SU-DHL-6 (cell line): Measurements from ENCODE around the gene KCNJ12.
"Not testable (repeated sequence)": the region's sequence is repeated elsewhere in the genome, so short reads cannot be mapped to it uniquely, and the experiment has no call there.

Experiments
- EZH2phosphoT487 ChIP-seq: fragments of 200-600 bp; sonication (generic), shearing (Covaris generic); conservative IDR thresholded peaks from 2 replicates; pipeline ENCODE4 v1.6.1; 2018; ENCODE audit warnings: mild to moderate bottlenecking, antibody characterized with exemption, low read length, moderate library complexity, mixed read lengths
- TF ChIP-seq, protein P1 (sequence below): fragments of 200-600 bp; sonication (generic); IDR thresholded peaks from one replicate; pipeline ENCODE4 v1.5.1; 2017; ENCODE audit warnings: antibody characterized with exemption, mild to moderate bottlenecking, low read length, moderate library complexity; ENCODE audit not compliant: insufficient read depth, poor library complexity, severe bottlenecking

DNA sequence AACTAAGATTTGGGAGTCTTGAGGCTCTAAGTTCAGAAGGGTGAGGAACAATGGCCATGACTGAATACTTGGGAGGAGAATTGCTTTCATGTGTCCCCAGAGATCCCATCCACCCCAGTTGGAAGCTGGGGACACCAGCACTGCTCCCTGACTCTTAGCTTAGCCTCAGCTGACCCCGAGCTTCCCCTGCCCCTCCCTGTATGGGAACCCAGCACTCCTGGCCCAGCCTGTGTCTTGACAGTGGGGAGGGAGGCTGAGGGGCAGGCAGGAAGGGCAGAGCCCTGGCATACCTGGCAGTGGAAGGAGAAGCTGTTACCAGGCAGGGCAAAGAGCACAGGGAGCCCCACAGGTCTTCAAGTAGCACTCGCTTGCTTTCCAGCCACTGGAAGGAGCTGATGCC lies 58.8 kb downstream of the KCNJ12 start:
- TF ChIP-seq, protein P1, sequence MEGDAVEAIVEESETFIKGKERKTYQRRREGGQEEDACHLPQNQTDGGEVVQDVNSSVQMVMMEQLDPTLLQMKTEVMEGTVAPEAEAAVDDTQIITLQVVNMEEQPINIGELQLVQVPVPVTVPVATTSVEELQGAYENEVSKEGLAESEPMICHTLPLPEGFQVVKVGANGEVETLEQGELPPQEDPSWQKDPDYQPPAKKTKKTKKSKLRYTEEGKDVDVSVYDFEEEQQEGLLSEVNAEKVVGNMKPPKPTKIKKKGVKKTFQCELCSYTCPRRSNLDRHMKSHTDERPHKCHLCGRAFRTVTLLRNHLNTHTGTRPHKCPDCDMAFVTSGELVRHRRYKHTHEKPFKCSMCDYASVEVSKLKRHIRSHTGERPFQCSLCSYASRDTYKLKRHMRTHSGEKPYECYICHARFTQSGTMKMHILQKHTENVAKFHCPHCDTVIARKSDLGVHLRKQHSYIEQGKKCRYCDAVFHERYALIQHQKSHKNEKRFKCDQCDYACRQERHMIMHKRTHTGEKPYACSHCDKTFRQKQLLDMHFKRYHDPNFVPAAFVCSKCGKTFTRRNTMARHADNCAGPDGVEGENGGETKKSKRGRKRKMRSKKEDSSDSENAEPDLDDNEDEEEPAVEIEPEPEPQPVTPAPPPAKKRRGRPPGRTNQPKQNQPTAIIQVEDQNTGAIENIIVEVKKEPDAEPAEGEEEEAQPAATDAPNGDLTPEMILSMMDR: not testable (repeated sequence)
- not testable (repeated sequence) for TF ChIP-seq EZH2phosphoT487
